ENCODE results near the gene TUBB2B.

The TUBB2B gene

DNA sequence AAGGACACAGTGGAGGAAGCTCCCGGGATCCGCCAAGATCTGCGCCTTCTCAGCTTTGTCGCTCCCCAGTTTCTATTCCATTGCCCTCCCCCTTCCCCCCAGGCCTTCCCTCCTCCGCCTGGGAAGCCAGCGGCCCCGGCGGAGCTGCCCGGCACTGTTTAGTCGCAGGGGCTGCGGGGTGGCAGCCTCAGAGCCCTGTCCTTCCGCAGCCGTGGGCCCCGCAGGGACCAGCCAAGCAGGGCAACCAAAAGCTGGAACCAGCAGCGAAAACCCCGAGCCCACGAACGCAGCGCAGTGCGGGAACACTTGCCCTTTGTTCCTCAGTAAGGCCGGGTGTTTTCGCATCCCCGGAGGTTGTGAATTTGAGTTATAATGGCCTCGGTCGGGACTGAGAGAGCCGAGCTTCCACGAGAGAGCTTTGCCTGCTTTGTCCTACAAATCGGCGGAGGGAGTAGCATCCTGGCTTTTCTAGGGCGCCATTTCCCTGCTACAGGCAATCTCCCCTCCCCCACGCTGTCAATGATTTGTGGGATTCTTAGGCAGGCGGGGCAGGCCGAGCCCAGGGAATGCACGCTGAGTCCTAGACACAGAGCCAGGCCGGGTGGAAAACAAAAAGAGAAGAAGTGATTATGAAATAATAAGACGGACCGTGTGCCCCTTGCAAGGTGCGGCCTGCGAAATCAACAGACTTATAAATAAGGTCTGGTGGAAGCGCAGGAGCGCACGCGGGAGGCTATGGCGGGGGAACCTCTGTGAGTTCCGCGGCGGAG is 4.0 kb upstream of the TUBB2B start:
- TF ChIP-seq CTCF (IDR thresholded peaks at IDR 0.05; ENCODE audit: low read depth, low read length): no peak
- peak; percentile 44 for DNase-seq (ENCODE audit: extremely low read depth, low read depth)

GRCh38 chr6:3230900-3231246 is 3.4 kb upstream of the TUBB2B start:
- DNase-seq (ENCODE audit: extremely low read depth, low read depth): no peak
- no peak for TF ChIP-seq CTCF (IDR thresholded peaks at IDR 0.05; ENCODE audit: low read depth, low read length)

- no peak for TF ChIP-seq CTCF (IDR thresholded peaks at IDR 0.05; ENCODE audit: low read depth, low read length)
- no peak for DNase-seq (ENCODE audit: extremely low read depth, low read depth)
Measured at GRCh38 chr6:3230256-3230882, 2.9 kb upstream of the TUBB2B start.

- DNase-seq (ENCODE audit: extremely low read depth, low read depth): no peak
- no peak for TF ChIP-seq CTCF (IDR thresholded peaks at IDR 0.05; ENCODE audit: low read depth, low read length)
Measured at GRCh38 chr6:3229566-3230178, 2.2 kb upstream of the TUBB2B start.

- no peak for DNase-seq (ENCODE audit: extremely low read depth, low read depth)
- TF ChIP-seq CTCF (IDR thresholded peaks at IDR 0.05; ENCODE audit: low read depth, low read length): no peak
Measured at GRCh38 chr6:3228771-3229565, 1.5 kb upstream of the TUBB2B start.

DNA sequence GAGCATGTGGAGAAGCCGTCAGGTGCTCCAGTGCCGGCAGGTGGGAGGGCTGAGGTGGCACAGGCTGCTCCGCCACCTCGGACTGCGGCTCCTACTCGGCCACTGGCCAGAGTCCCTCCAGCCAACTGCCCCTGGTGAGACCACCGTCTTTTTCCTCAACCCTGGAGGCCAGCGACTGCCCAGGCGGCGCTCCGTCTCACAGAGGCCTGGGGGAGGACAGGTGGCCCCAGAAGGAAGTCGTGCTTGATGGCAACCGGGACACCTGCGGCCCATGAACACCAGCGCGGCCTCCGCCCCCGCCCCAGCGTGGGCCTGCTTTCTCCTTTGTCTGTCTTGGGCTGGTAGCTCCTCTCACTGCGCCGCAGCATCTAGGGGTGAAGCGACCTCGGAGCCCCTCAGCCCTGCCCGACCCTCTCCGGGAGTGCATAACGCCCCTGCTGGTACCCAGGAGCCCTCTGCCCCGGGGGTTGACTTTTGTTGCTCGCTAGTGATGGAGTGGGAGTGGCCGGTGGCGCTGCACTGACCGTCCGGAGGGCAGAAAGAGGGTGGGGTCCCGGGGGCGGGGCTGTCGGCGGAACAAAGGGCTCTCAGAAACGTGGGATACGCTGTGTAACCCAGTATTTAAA is 706 bp upstream of the TUBB2B start:
- no peak for TF ChIP-seq CTCF (IDR thresholded peaks at IDR 0.05; ENCODE audit: low read depth, low read length)
- no peak for DNase-seq (ENCODE audit: extremely low read depth, low read depth)

All from AG09319 (cell line).